Measurements from ENCODE around the gene RSPO3.
A peak's percentile ranks its signal among the peaks of the same experiment; 100 is the strongest.

RSPO3 gene

GRCh38 chr6:127119102-127120022 is 891 bp downstream of the RSPO3 start:
- Histone ChIP-seq H3K4me1 (ENCODE audit: insufficient read depth, low read length) (peaks cover 21% of the 10 kb centered on the region), H3K4me3 (ENCODE audit: low read length) (peak overlapping the region; percentile 52), H3K9me3 (ENCODE audit: low read length) (no peaks in the 10 kb centered on the region), H3K36me3 (ENCODE audit: insufficient read depth, low read length) (no peaks in the 10 kb centered on the region), H2AFZ (ENCODE audit: low read depth, low read length) (peak overlapping the region; percentile 71), H3K27me3 (ENCODE audit: insufficient read depth, low read length) (peaks cover 57% of the 10 kb centered on the region)

- H3K4me3 ChIP-seq (ENCODE audit: low read length): peak overlapping the region; percentile 52
- peaks cover 50% of the 10 kb centered on the region for H3K27me3 ChIP-seq (ENCODE audit: insufficient read depth, low read length)
- H2AFZ ChIP-seq (ENCODE audit: low read depth, low read length): peak overlapping the region; percentile 71
- peaks cover 21% of the 10 kb centered on the region for H3K4me1 ChIP-seq (ENCODE audit: insufficient read depth, low read length)
- no peaks in the 10 kb centered on the region for H3K9me3 ChIP-seq (ENCODE audit: low read length)
- H3K36me3 ChIP-seq (ENCODE audit: insufficient read depth, low read length): no peaks in the 10 kb centered on the region
Measured at GRCh38 chr6:127120023-127120786, 1.7 kb downstream of the RSPO3 start.

GRCh38 chr6:127120787-127121636 is 2.5 kb downstream of the RSPO3 start:
- no peak overlapping the region for H3K4me3 ChIP-seq (ENCODE audit: low read length)
- H3K27me3 ChIP-seq (ENCODE audit: insufficient read depth, low read length): peaks cover 42% of the 10 kb centered on the region
- peaks cover 21% of the 10 kb centered on the region for H3K4me1 ChIP-seq (ENCODE audit: insufficient read depth, low read length)
- H2AFZ ChIP-seq (ENCODE audit: low read depth, low read length): no peak overlapping the region
- H3K9me3 ChIP-seq (ENCODE audit: low read length): no peaks in the 10 kb centered on the region
- no peaks in the 10 kb centered on the region for H3K36me3 ChIP-seq (ENCODE audit: insufficient read depth, low read length)

GRCh38 chr6:127121637-127121960 is 3.1 kb downstream of the RSPO3 start:
- peaks cover 21% of the 10 kb centered on the region for H3K4me1 ChIP-seq (ENCODE audit: insufficient read depth, low read length)
- H3K27me3 ChIP-seq (ENCODE audit: insufficient read depth, low read length): peaks cover 38% of the 10 kb centered on the region
- H3K36me3 ChIP-seq (ENCODE audit: insufficient read depth, low read length): no peaks in the 10 kb centered on the region
- H3K4me3 ChIP-seq (ENCODE audit: low read length): no peak overlapping the region
- no peak overlapping the region for H2AFZ ChIP-seq (ENCODE audit: low read depth, low read length)
- no peaks in the 10 kb centered on the region for H3K9me3 ChIP-seq (ENCODE audit: low read length)

- Histone ChIP-seq H3K36me3 (ENCODE audit: insufficient read depth, low read length) (no peaks in the 10 kb centered on the region), H3K27me3 (ENCODE audit: insufficient read depth, low read length) (peaks cover 27% of the 10 kb centered on the region), H3K9me3 (ENCODE audit: low read length) (no peaks in the 10 kb centered on the region), H3K4me3 (ENCODE audit: low read length) (no peak overlapping the region), H3K4me1 (ENCODE audit: insufficient read depth, low read length) (peaks cover 17% of the 10 kb centered on the region), H2AFZ (ENCODE audit: low read depth, low read length) (no peak overlapping the region)
Measured at GRCh38 chr6:127124172-127124571, 5.7 kb downstream of the RSPO3 start.

- no peaks in the 10 kb centered on the region for H3K36me3 ChIP-seq (ENCODE audit: insufficient read depth, low read length)
- no peaks in the 10 kb centered on the region for H3K9me3 ChIP-seq (ENCODE audit: low read length)
- peaks cover 22% of the 10 kb centered on the region for H3K27me3 ChIP-seq (ENCODE audit: insufficient read depth, low read length)
- H2AFZ ChIP-seq (ENCODE audit: low read depth, low read length): no peak overlapping the region
- H3K4me1 ChIP-seq (ENCODE audit: insufficient read depth, low read length): peaks cover 13% of the 10 kb centered on the region
- H3K4me3 ChIP-seq (ENCODE audit: low read length): no peak overlapping the region
Measured at GRCh38 chr6:127124680-127125079, 6.2 kb downstream of the RSPO3 start.

- no peaks in the 10 kb centered on the region for H3K36me3 ChIP-seq (ENCODE audit: insufficient read depth, low read length)
- no peak overlapping the region for H3K4me3 ChIP-seq (ENCODE audit: low read length)
- no peaks in the 10 kb centered on the region for H3K4me1 ChIP-seq (ENCODE audit: insufficient read depth, low read length)
- H3K9me3 ChIP-seq (ENCODE audit: low read length): no peaks in the 10 kb centered on the region
- no peak overlapping the region for H2AFZ ChIP-seq (ENCODE audit: low read depth, low read length)
- peaks cover 6% of the 10 kb centered on the region for H3K27me3 ChIP-seq (ENCODE audit: insufficient read depth, low read length)
Measured at GRCh38 chr6:127128066-127128465, 9.6 kb downstream of the RSPO3 start.

- H2AFZ ChIP-seq (ENCODE audit: low read depth, low read length): no peak overlapping the region
- H3K4me3 ChIP-seq (ENCODE audit: low read length): no peak overlapping the region
- peaks cover 3% of the 10 kb centered on the region for H3K27me3 ChIP-seq (ENCODE audit: insufficient read depth, low read length)
Measured at GRCh38 chr6:127129251-127129650, 10.8 kb downstream of the RSPO3 start.

GRCh38 chr6:127131275-127131674 is 12.8 kb downstream of the RSPO3 start:
- no peaks in the 10 kb centered on the region for H3K4me1 ChIP-seq (ENCODE audit: insufficient read depth, low read length)
- H3K27me3 ChIP-seq (ENCODE audit: insufficient read depth, low read length): peaks cover 3% of the 10 kb centered on the region
- no peaks in the 10 kb centered on the region for H3K9me3 ChIP-seq (ENCODE audit: low read length)
- H3K4me3 ChIP-seq (ENCODE audit: low read length): no peak overlapping the region
- H3K36me3 ChIP-seq (ENCODE audit: insufficient read depth, low read length): no peaks in the 10 kb centered on the region
- H2AFZ ChIP-seq (ENCODE audit: low read depth, low read length): no peak overlapping the region

More at GRCh38 chr6:127129251-127129650, 10.8 kb downstream of the RSPO3 start:
- no peaks in the 10 kb centered on the region for H3K4me1 ChIP-seq (ENCODE audit: insufficient read depth, low read length)
- H3K9me3 ChIP-seq (ENCODE audit: low read length): no peaks in the 10 kb centered on the region
- H3K36me3 ChIP-seq (ENCODE audit: insufficient read depth, low read length): no peaks in the 10 kb centered on the region

GRCh38 chr6:127131772-127132376 is 13.4 kb downstream of the RSPO3 start:
- no peaks in the 10 kb centered on the region for H3K36me3 ChIP-seq (ENCODE audit: insufficient read depth, low read length)
- no peak overlapping the region for H3K4me3 ChIP-seq (ENCODE audit: low read length)
- no peak overlapping the region for H2AFZ ChIP-seq (ENCODE audit: low read depth, low read length)
- no peaks in the 10 kb centered on the region for H3K4me1 ChIP-seq (ENCODE audit: insufficient read depth, low read length)
- H3K27me3 ChIP-seq (ENCODE audit: insufficient read depth, low read length): peaks cover 3% of the 10 kb centered on the region
- no peaks in the 10 kb centered on the region for H3K9me3 ChIP-seq (ENCODE audit: low read length)

GRCh38 chr6:127134136-127134535 is 15.7 kb downstream of the RSPO3 start:
- Histone ChIP-seq H3K4me3 (ENCODE audit: low read length) (no peak overlapping the region), H3K27me3 (ENCODE audit: insufficient read depth, low read length) (no peaks in the 10 kb centered on the region), H3K4me1 (ENCODE audit: insufficient read depth, low read length) (no peaks in the 10 kb centered on the region), H2AFZ (ENCODE audit: low read depth, low read length) (no peak overlapping the region), H3K36me3 (ENCODE audit: insufficient read depth, low read length) (no peaks in the 10 kb centered on the region), H3K9me3 (ENCODE audit: low read length) (no peaks in the 10 kb centered on the region)

GRCh38 chr6:127136786-127137185 is 18.3 kb downstream of the RSPO3 start:
- H3K36me3 ChIP-seq (ENCODE audit: insufficient read depth, low read length): no peaks in the 10 kb centered on the region
- H3K4me1 ChIP-seq (ENCODE audit: insufficient read depth, low read length): no peaks in the 10 kb centered on the region
- no peak overlapping the region for H3K4me3 ChIP-seq (ENCODE audit: low read length)
- H2AFZ ChIP-seq (ENCODE audit: low read depth, low read length): no peak overlapping the region
- H3K9me3 ChIP-seq (ENCODE audit: low read length): no peaks in the 10 kb centered on the region
- H3K27me3 ChIP-seq (ENCODE audit: insufficient read depth, low read length): no peaks in the 10 kb centered on the region

Measured in neuron (in vitro differentiated cells).